Endothelial cell (in vitro differentiated cells): ENCODE data around the gene ALKBH5. TPM values are rescaled to one million over a fixed set of nuclear protein-coding genes. Genes with fewer than 3 reads are reported as not detected.

Source experiments
- DNase-seq: peaks from one replicate; pipeline ENCODE4 v3.0.0; 2021; ENCODE audit warnings: low spot score
- H3K27ac Mint-ChIP-seq: one replicate; pipeline ENCODE4 v1.8.0; 2021; ENCODE audit warnings: mixed read lengths, inconsistent platforms; ENCODE audit not compliant: unreplicated experiment
- H3K27me3 Mint-ChIP-seq: one replicate; pipeline ENCODE4 v1.8.0; 2021; ENCODE audit warnings: mild to moderate bottlenecking, moderate library complexity, mixed read lengths, inconsistent platforms; ENCODE audit not compliant: unreplicated experiment
- H3K36me3 Mint-ChIP-seq: one replicate; pipeline ENCODE4 v1.8.0; 2021; ENCODE audit warnings: mild to moderate bottlenecking, low read depth, mixed read lengths, inconsistent platforms; ENCODE audit not compliant: unreplicated experiment
- H3K4me1 Mint-ChIP-seq: one replicate; pipeline ENCODE4 v1.8.0; 2021; ENCODE audit warnings: mild to moderate bottlenecking, mixed read lengths, inconsistent platforms; ENCODE audit not compliant: unreplicated experiment
- H3K4me3 Mint-ChIP-seq: one replicate; pipeline ENCODE4 v1.8.0; 2021; ENCODE audit warnings: mild to moderate bottlenecking, mixed read lengths, inconsistent platforms; ENCODE audit not compliant: unreplicated experiment
- H3K9me3 Mint-ChIP-seq: one replicate; pipeline ENCODE4 v1.8.0; 2021; ENCODE audit warnings: mixed read lengths, inconsistent platforms; ENCODE audit not compliant: unreplicated experiment
- total RNA-seq: library from RNA; stranded (reverse); fragmentation: NEBNext Ultra II Directional; extraction: Animal tissue kit (Norgen Biotek cat#: 25700); gene quantifications from one replicate; pipeline ENCODE4 v1.2.1, GENCODE V29; 2021; ENCODE audit not compliant: unreplicated experiment
- TF ChIP-seq, protein P1 (sequence below): fragments of 200-600 bp; sonication (generic); IDR thresholded peaks from one replicate; pipeline ENCODE4 v1.5.0; 2021; ENCODE audit warnings: antibody characterized with exemption; ENCODE audit not compliant: unreplicated experiment

ALKBH5 gene
- total RNA-seq, 1 donor from 2014 or later, result 55.3 TPM

DNA sequence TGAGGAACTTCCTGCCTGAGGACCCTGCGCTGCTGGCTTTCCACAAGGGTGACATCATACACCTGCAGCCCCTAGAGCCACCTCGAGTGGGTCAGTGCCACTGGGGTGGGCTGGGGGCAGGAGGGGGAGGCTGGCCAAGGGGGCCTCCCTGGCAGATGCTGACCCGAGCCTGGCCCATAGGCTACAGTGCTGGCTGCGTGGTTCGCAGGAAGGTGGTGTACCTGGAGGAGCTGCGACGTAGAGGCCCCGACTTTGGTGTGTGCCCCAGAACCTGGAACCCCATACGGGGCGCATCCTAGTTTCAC, 26.7 kb upstream of the ALKBH5 start:
- Mint-ChIP-seq H3K9me3 (no peaks in the 10 kb centered on the region), H3K4me3 (no peak overlapping the region), H3K36me3 (peaks cover 7% of the 10 kb centered on the region), H3K27ac (no peak overlapping the region), H3K27me3 (peaks cover 8% of the 10 kb centered on the region), H3K4me1 (peaks cover 23% of the 10 kb centered on the region)
- TF ChIP-seq, protein P1, sequence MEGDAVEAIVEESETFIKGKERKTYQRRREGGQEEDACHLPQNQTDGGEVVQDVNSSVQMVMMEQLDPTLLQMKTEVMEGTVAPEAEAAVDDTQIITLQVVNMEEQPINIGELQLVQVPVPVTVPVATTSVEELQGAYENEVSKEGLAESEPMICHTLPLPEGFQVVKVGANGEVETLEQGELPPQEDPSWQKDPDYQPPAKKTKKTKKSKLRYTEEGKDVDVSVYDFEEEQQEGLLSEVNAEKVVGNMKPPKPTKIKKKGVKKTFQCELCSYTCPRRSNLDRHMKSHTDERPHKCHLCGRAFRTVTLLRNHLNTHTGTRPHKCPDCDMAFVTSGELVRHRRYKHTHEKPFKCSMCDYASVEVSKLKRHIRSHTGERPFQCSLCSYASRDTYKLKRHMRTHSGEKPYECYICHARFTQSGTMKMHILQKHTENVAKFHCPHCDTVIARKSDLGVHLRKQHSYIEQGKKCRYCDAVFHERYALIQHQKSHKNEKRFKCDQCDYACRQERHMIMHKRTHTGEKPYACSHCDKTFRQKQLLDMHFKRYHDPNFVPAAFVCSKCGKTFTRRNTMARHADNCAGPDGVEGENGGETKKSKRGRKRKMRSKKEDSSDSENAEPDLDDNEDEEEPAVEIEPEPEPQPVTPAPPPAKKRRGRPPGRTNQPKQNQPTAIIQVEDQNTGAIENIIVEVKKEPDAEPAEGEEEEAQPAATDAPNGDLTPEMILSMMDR, result no peak
- no peak for DNase-seq

DNA sequence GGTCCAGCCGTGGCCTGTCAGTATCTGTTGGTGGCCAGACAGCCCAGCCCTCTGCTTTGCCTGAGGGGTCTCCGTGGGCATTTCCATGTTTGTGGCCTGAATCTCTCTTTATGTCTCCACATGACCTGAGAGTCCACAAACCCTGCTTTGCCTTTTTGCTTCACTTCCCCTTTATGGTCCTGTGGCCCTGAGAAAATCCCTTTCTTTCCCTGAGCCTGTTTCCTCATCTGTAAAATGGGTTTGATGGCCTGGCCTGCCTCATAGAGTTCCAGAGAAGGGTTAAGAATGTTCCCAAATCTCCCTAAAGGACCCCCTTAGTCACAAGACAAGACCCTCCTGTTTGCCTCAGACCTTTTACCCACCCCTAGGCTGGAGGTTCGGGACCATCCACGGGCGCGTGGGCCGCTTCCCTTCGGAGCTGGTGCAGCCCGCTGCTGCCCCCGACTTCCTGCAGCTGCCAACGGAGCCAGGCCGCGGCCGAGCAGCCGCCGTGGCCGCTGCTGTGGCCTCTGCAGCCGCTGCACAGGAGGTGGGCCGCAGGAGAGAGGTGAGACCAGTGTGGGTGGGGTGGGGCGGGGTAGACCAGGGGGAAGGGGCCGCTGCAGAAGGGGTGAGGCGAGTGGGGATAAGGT, 26.2 kb upstream of the ALKBH5 start:
- Mint-ChIP-seq H3K27ac (no peak overlapping the region), H3K36me3 (peaks cover 7% of the 10 kb centered on the region), H3K9me3 (no peaks in the 10 kb centered on the region), H3K4me1 (peaks cover 23% of the 10 kb centered on the region), H3K4me3 (peak overlapping the region; percentile 80), H3K27me3 (peaks cover 8% of the 10 kb centered on the region)
- TF ChIP-seq, protein P1, result no peak
- no peak for DNase-seq

DNA sequence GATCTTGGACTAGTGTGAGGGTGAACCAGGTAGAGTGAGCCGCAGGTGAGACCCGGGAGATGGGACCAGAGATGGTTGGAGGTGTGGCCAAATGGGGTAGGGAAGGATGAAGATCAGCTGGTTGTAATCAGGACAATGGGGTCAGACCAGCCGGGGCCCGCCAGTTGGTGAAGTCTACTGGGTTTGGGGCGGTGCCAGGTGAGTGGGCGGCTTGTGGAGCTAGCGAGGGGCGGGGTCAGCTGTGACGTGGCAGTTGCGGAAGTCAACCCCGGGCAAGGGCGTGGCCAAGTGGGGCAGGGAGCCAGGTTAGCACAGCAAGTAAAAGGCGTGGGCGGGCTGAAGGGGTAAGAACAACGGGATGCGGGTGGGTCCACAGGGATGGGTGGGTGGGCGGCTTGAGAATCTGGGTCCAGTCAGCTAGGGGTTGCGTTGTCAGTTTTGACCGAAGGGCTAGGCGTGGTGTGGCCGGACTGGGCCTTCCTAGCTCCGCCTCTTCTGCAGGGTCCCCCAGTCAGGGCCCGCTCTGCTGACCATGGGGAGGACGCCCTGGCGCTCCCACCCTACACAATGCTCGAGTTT, 25.5 kb upstream of the ALKBH5 start:
- H3K9me3 Mint-ChIP-seq, result no peaks in the 10 kb centered on the region
- peaks cover 8% of the 10 kb centered on the region for H3K27me3 Mint-ChIP-seq
- DNase-seq, result peak; percentile 53
- no peak overlapping the region for H3K27ac Mint-ChIP-seq
- H3K4me3 Mint-ChIP-seq, result peak overlapping the region; percentile 80
- peaks cover 18% of the 10 kb centered on the region for H3K4me1 Mint-ChIP-seq
- TF ChIP-seq, protein P1, result no peak
- H3K36me3 Mint-ChIP-seq, result peaks cover 4% of the 10 kb centered on the region

DNA sequence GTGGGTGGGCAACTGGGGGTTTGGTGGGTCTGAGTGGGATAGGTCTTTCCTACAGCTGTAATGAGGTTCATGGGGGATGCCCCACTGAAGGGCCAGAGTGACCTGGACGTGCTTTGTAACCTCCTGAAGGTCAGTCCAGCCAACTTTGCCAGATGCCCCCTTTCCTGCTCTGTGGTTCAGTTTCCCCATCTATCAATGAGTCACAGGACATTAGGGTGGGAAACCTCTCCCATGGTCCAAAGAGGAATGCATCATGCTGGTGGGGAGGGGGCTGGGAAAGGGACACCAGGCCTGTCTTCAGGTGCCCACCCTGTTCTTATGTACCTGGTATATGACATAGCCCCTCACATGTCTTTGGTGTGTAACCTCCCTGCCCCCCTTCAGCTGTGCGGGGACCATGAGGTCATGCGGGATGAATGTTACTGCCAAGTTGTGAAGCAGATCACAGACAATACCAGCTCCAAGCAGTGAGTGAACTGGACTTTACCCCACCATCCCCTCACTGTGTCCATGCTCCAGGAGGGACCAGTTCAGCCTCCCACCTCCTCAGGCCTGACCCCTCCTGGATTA, 24.0 kb upstream of the ALKBH5 start:
- no peaks in the 10 kb centered on the region for H3K9me3 Mint-ChIP-seq
- H3K4me1 Mint-ChIP-seq, result peaks cover 17% of the 10 kb centered on the region
- H3K27me3 Mint-ChIP-seq, result peaks cover 12% of the 10 kb centered on the region
- no peak for DNase-seq
- H3K36me3 Mint-ChIP-seq, result peaks cover 8% of the 10 kb centered on the region
- peak overlapping the region; percentile 28 for H3K27ac Mint-ChIP-seq
- peak overlapping the region; percentile 54 for H3K4me3 Mint-ChIP-seq
- TF ChIP-seq, protein P1, result no peak
